GM12878 (cell line): ENCODE data around the gene SYK.

Source experiments
- ATF3 ChIP-seq: IDR thresholded peaks from 2 replicates; pipeline ENCODE4 v1.6.1; 2011; ENCODE audit warnings: low read depth, mild to moderate bottlenecking, low read length, moderate library complexity, borderline replicate concordance; ENCODE audit errors: extremely low read depth
- CEBPB ChIP-seq, 2 experiments: fragments of 150-350 bp in 1 of 2; IDR thresholded peaks; 2 replicates each; pipeline ENCODE4 v1.6.1; 2012 to 2014; ENCODE audit warnings: low read depth in 2 of 2, low read length in 2 of 2, borderline replicate concordance in 1 of 2, inconsistent platforms in 1 of 2
- CTCF ChIP-seq, 3 experiments: IDR thresholded peaks in 2 of 3; conservative IDR thresholded peaks in 1 of 3; 2 replicates each; pipeline ENCODE4 v1.5.1; 2011; ENCODE audit warnings: low read depth in 3 of 3, low read length in 3 of 3, mild to moderate bottlenecking in 3 of 3, control low read depth in 2 of 3, moderate library complexity in 2 of 3, inconsistent platforms in 1 of 3, mixed read lengths in 1 of 3; ENCODE audit not compliant: control insufficient read depth in 2 of 3, insufficient read depth in 1 of 3; ENCODE audit errors: extremely low read depth in 1 of 3
- PAX5 ChIP-seq: IDR thresholded peaks from 2 replicates; pipeline ENCODE4 v1.6.1; 2011; ENCODE audit warnings: low read depth, low read length, borderline replicate concordance
- POLR2AphosphoS5 ChIP-seq: IDR thresholded peaks from 2 replicates; pipeline ENCODE4 v1.6.1; 2011; ENCODE audit warnings: mild to moderate bottlenecking, low read length, inconsistent platforms

GRCh38 chr9:90864779-90865178, 63.2 kb downstream of the SYK start:
- TF ChIP-seq CEBPB (IDR thresholded peaks at IDR 0.05; ENCODE audit: borderline replicate concordance in 1 of 2, low read depth in 2 of 2, low read length in 2 of 2) (no peak), ATF3 (no peak), PAX5 (no peak), CTCF (IDR thresholded peaks at IDR 0.05 in 2 of 3, conservative IDR thresholded peaks at IDR 0.05 in 1 of 3; ENCODE audit: control insufficient read depth in 2 of 3, extremely low read depth in 1 of 3, insufficient read depth in 1 of 3, low read depth in 3 of 3, low read length in 3 of 3) (no peak), POLR2AphosphoS5 (no peak)
